Measurements from ENCODE around the gene TMEM119. TPM values are rescaled to one million over a fixed set of nuclear protein-coding genes. Genes with fewer than 3 reads are reported as not detected.

The TMEM119 gene
- total RNA-seq, 1 donor from 2014 or later, result 0.36 TPM

DNA sequence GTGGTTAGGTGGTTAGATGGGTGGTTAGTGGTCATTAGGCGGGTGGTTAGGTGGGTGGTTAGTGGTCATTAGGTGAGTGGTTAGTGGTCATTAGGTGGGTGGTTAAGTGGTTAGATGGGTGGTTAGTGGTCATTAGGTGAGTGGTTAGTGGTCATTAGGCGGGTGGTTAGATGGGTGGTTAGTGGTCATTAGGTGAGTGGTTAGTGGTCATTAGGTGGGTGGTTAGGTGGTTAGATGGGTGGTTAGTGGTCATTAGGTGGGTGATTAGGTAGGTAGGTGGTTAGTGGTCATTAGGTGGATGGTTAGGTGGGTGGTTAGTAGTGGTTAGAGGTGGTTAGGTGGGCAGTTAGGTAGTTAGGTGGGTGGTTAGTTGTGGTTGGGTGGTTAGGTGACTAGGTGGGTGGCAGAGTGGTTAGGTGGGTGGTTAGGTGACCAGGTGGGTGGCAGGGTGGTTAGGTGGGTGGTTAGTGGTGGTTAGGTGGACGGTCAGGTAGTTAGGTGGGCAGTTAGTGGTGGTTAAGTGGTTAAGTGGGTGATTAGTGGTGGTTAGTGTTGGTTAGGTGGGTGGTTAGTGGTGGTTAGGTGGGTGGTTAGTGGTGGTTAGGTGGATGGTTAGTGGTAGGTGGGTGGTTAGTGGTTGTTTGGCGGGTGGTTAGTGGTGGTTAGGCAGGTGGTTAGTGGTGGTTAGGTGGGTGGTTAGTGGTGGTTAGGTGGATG, 8.0 kb upstream of the TMEM119 start:
- peaks cover 4% of the 10 kb centered on the region for H3K27me3 Mint-ChIP-seq (ENCODE audit: unreplicated experiment)
- no peak overlapping the region for H3K4me3 Mint-ChIP-seq (ENCODE audit: unreplicated experiment)

DNA sequence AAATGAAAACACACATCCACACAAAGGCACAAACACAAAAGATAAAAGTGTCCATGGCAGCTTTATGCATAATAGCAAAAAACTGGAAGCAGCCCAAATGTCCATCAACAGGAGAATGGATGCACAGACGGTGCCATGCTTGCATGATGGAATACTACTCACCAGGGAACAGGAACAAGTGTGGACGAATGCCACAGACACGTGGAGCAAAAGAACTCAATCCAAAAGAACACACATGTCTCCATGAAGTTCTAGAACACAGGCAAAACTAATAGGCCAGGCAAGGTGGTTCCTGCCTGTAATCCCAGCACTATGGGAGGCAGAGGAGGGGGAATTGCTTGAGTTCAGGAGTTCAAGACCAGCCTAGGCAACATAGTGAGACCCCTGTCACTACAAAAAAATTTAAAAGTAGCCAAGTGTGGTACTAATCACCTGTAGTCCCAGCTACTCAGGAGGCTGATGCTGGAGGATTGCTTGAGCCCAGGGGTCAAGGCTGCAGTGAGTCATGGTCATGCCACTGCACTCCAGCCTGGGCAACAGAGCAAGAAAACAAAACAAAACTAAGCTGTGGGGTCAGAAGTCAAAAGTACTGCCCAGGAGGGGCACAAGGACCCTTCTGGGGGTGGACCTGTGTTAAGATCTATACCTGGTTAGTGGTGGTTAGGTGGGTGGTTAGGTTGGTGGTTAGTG, 7.3 kb upstream of the TMEM119 start:
- Mint-ChIP-seq H3K4me1 (ENCODE audit: unreplicated experiment) (peaks cover 4% of the 10 kb centered on the region), H3K27ac (ENCODE audit: unreplicated experiment) (peak overlapping the region; percentile 42), H3K4me3 (ENCODE audit: unreplicated experiment) (no peak overlapping the region), H3K27me3 (ENCODE audit: unreplicated experiment) (peaks cover 7% of the 10 kb centered on the region), H3K9me3 (ENCODE audit: unreplicated experiment) (no peaks in the 10 kb centered on the region), H3K36me3 (ENCODE audit: low read depth, unreplicated experiment) (no peaks in the 10 kb centered on the region)
- DNase-seq (ENCODE audit: low spot score), result no peak
- TF ChIP-seq, protein P1, sequence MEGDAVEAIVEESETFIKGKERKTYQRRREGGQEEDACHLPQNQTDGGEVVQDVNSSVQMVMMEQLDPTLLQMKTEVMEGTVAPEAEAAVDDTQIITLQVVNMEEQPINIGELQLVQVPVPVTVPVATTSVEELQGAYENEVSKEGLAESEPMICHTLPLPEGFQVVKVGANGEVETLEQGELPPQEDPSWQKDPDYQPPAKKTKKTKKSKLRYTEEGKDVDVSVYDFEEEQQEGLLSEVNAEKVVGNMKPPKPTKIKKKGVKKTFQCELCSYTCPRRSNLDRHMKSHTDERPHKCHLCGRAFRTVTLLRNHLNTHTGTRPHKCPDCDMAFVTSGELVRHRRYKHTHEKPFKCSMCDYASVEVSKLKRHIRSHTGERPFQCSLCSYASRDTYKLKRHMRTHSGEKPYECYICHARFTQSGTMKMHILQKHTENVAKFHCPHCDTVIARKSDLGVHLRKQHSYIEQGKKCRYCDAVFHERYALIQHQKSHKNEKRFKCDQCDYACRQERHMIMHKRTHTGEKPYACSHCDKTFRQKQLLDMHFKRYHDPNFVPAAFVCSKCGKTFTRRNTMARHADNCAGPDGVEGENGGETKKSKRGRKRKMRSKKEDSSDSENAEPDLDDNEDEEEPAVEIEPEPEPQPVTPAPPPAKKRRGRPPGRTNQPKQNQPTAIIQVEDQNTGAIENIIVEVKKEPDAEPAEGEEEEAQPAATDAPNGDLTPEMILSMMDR (IDR thresholded peaks at IDR 0.05; ENCODE audit: unreplicated experiment), result no peak

More for the DNA sequence above, 8.0 kb upstream of the TMEM119 start:
- TF ChIP-seq, protein P1 (IDR thresholded peaks at IDR 0.05; ENCODE audit: unreplicated experiment), result no peak
- Mint-ChIP-seq H3K4me1 (ENCODE audit: unreplicated experiment) (peaks cover 4% of the 10 kb centered on the region), H3K9me3 (ENCODE audit: unreplicated experiment) (no peaks in the 10 kb centered on the region), H3K36me3 (ENCODE audit: low read depth, unreplicated experiment) (no peaks in the 10 kb centered on the region), H3K27ac (ENCODE audit: unreplicated experiment) (peak overlapping the region; percentile 42)
- no peak for DNase-seq (ENCODE audit: low spot score)

DNA sequence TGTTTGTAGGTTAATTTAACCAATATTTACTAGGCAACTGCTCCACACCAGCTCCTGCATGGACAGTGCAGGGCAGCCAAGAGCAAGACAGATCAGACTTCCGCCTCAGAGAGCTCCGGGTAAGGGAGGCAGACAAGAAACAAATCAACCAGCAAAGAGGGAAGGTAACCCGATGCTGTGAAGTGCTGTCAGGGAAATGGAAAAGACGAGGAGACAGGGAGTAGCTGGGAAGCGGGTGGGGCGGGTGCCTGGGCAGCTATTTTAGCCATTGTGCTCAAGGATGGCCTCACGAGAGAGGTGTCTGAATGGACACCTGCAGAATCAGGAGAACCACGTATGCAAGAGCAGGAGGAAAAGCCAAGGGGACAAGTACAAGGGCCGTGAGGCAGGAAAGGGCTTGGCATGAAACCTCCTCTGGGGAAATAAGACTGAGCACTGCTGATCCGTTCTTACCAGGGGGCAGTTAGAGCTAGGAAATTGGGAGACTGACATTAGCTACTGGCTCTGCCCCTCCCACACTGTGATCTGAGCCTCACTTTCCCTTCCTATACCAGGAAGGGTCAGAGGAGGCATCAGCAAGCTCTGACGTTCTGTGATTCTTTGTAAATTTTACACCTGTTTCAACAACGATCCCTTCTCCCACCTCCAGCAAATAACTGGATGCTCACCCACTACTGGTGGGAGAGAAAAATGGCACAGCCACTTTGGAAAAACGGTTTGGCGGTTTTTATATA, 6.5 kb upstream of the TMEM119 start:
- peak overlapping the region; percentile 30 for H3K27ac Mint-ChIP-seq (ENCODE audit: unreplicated experiment)
- H3K27me3 Mint-ChIP-seq (ENCODE audit: unreplicated experiment), result peaks cover 7% of the 10 kb centered on the region
- peaks cover 4% of the 10 kb centered on the region for H3K4me1 Mint-ChIP-seq (ENCODE audit: unreplicated experiment)
- no peak overlapping the region for H3K4me3 Mint-ChIP-seq (ENCODE audit: unreplicated experiment)
- TF ChIP-seq, protein P1 (IDR thresholded peaks at IDR 0.05; ENCODE audit: unreplicated experiment), result no peak
- no peaks in the 10 kb centered on the region for H3K36me3 Mint-ChIP-seq (ENCODE audit: low read depth, unreplicated experiment)
- no peak for DNase-seq (ENCODE audit: low spot score)
- H3K9me3 Mint-ChIP-seq (ENCODE audit: unreplicated experiment), result no peaks in the 10 kb centered on the region

DNA sequence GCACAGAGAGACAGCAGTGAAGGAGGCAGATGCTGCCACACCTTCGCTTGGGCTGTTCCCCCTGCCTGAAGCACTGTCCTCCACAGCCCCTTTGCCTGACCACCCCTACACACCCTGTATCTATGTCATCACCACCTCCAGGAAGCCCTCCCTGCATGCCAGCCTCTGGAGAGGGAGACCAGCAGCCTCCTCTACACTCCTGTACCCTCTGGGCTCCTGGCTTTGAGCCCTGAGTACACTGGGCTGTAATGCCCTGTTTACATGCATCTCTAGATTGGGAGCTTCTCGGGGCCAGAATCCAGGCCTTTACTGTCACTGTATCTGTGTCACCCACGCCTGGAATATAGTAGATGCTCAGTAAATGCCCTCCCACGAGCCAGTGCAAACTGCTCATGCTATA, 5.9 kb upstream of the TMEM119 start:
- Mint-ChIP-seq H3K27me3 (ENCODE audit: unreplicated experiment) (peaks cover 7% of the 10 kb centered on the region), H3K9me3 (ENCODE audit: unreplicated experiment) (no peaks in the 10 kb centered on the region), H3K4me1 (ENCODE audit: unreplicated experiment) (peaks cover 4% of the 10 kb centered on the region), H3K4me3 (ENCODE audit: unreplicated experiment) (no peak overlapping the region), H3K27ac (ENCODE audit: unreplicated experiment) (peak overlapping the region; percentile 72), H3K36me3 (ENCODE audit: low read depth, unreplicated experiment) (no peaks in the 10 kb centered on the region)
- DNase-seq (ENCODE audit: low spot score), result no peak
- TF ChIP-seq, protein P1 (IDR thresholded peaks at IDR 0.05; ENCODE audit: unreplicated experiment), result no peak
